ENCODE results near the gene HTRA2.

Gene HTRA2

DNA sequence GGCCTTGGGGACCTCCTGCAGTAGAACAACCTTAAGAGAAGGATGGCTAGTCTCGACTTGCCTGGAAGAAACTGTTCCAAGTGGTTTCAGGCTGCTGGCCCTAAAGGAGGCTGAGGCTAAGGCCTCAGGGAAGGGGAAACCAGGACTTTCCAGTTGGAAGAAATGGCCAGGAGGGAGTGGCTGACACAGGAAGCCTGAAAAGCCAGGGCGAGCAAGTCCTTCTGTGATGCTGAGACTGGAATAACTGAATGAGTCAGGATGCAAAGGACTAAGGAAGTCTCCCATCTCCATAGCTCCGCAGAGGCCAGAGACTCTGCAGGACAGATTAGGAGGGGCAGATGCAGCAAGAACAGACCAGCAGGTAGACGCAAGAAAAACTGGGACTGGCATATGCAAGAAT lies 7.4 kb downstream of the HTRA2 start:
- in situ Hi-C loops (cut with HindIII; ENCODE audit: low sequenced_read_pairs) = loop anchor here (5.0 kb wide), 2 partner anchors 50 to 105 kb away; no protein-coding TSS in a partner anchor

DNA sequence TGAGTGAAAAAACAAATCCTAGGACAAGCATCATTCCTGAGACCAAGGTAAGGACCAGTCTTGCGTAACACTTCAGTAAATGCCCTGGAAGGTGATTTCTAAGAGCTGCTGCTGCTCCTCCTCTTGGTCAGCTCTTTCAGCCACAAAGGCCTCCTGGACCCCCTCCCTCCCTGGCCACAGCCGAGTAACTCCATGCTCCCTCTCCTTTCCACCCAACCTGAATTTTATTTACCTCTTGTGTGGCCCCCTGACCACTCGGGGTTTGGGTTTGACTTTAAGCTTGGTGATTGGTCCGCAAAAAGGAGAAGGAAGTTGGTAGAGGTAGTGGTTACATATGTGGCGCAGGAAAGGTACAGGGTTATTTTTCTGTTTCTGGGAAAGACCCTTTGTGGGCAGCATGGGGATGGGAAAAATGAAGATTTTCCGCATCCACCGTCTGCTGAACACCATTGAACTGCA lies 9.2 kb downstream of the HTRA2 start:
- in situ Hi-C loops (cut with HindIII; ENCODE audit: low sequenced_read_pairs) = loop anchor here (5.0 kb wide), 2 partner anchors 48 to 107 kb away; no protein-coding TSS in a partner anchor

DNA sequence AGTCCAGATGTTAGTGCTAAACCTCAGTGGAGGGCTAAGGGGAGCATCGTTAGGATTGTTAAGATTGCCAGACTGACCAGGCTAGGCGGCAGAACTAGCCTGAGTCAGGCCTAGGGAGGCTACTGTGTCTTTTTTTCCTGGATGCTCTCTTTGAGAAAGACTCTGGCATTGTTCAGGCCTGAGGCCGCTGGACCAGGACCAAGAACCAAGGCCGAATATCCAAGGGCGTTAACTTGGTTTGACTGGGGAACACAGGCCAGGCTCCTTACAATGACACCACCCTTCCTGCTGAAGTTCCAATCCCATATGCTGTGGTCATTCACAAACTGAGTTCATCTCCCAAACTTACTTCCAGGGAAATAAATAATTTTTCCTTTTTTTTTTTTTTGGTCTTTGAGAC lies 10.6 kb downstream of the HTRA2 start:
- in situ Hi-C loops (cut with HindIII; ENCODE audit: low sequenced_read_pairs) = no loop called here

DNA sequence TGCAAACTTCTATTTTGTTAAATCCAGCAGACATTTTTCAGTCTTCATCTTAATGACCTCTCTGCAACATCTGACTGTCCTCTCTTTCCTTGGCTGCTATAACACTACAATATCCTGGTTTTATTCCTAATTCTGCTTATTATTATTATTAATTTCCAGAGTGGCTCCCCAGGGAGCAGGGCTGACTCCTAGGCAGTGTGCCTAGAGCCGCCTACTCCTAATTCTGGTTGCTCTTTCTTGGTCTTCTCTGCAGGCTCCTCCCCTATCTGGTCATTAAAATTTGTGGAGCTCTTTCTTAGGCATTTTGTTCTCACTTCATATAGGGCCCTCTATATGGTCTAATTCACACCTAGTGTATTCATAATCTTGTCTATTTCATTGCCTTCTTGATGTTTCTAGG lies 13.2 kb downstream of the HTRA2 start:
- in situ Hi-C loops (cut with HindIII; ENCODE audit: low sequenced_read_pairs) = no loop called here

DNA sequence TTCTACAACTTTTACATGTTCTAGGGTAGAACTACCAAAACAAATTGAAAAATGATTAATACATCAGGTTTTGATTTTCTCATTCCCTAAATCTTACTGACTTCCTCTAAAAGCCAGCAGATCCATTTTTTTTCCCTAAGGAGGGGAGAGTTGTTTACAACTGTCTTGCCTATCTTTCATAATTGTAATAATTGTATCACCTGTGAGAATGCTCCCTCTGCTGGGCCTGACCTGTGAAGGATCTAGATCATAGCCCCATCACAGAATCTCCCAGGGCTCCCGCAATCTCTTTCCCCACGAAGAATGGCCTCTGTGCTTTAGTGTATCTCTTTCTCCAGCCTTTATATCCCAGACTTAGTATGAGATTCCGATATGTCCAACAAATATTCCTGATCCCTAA lies 14.9 kb downstream of the HTRA2 start:
- in situ Hi-C loops (cut with HindIII; ENCODE audit: low sequenced_read_pairs) = no loop called here

DNA sequence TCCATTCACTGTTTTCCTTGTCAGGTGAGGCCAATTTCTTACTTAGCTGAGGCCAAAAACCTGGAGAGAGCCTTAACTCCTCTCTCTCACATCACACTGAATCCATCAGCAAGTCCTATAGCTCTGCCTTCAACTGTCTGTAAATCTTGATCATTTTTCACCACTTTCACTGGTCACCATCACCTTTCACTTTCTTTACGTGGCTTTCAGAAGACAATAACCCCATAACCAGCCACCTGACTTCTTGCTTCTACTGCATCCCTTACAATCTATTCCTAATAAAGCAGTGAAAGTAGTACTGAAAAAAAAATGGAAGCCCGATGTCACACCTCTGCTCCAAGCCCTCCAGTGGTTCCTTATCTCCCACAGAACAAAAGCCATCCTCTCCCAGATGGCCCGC lies 16.3 kb downstream of the HTRA2 start:
- in situ Hi-C loops (cut with HindIII; ENCODE audit: low sequenced_read_pairs) = no loop called here

DNA sequence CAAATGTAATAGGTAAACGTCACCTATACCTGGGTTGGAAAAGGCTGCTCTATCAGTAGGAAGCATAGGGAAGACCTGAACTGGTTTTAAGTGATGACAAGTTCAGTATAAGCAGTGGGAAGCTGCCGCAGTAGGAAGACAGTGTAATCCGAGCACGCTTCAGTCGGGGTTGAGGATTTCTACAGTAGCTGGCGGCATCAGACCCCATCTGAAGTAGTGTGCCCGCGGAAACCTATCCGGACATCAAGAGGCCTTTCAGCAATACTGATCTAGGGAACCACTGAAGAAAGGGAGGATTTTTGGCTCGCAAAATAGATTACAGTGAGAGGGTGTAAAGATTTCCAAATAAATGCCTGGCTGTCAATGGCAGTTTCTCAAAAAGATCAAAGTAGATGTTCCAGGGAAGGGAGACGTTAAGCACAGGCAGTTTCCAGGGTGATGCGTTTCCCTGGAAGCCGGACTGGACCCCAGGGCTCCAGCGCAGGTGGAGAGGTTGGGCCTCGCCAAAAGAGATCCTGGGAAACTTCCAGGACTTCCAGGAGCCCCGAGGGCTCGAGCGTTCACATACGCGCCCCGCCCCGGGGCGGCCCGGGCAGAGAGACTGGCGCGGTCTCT lies 18.7 kb downstream of the HTRA2 start:
- in situ Hi-C loops (cut with HindIII; ENCODE audit: low sequenced_read_pairs) = no loop called here

DNA sequence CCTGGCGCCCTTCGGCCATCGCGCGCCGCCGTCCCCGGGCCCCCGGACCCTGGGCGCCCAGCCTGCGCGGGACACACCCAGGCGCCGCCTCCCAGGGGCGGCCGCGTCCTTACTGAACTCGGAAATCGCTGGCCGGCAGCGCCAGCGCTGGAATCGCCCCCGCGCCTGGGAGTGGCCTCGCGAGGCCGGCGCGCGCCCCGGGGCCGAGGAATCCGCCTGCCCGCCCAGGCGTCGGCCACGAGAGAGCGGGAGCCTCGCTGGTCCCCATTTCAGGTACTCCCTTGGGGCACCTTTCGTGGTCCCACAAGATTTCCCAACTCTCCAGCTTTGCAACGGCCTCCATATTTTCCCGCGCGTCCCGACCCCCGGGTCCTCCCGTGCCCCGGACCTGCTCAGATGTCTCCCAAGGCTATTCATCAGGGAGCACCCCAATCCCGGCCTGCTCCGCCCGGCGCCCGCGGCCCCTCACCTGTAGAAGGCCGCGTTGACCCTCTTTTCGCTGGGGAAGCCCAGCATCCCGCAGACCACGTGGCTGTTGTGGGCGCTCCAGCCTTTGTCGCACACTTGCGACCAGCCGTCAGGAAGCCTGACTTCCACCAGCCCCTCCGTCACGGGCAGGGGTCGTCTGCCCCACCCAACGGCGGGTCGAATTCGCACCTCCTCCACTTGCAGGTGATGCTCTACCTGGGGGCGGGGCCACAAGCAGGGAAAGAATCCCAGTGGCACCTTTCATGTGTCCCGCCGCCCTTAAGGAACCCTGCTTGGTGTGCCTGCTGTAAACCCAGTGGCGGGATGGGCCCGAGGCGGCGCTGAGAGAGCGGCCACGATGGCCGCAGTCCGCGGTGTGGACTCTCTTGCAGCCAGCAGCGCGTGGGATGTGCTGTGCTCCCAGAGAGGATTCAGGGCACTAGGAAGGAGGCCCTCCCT lies 19.4 kb downstream of the HTRA2 start:
- in situ Hi-C loops (cut with HindIII; ENCODE audit: low sequenced_read_pairs) = no loop called here

DNA sequence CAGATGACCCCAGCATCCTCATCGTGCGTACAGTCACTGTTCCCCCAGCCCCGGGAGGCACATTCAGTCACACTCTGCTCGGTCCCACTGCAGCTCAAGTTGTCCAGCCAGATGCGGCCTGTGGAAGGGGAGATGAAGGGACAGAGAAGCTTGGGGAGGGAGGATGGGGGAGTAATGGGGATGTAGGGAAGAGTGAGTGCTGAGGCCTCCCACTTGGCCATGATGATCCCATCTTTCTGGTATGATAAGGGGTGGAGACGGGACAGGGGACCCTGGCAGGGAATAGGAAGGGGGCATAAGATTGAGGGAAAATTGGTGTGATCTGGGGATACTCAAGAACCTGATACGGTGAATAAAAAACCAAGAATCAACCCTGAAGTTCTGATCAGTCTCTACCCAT lies 20.5 kb downstream of the HTRA2 start:
- in situ Hi-C loops (cut with HindIII; ENCODE audit: low sequenced_read_pairs) = no loop called here

DNA sequence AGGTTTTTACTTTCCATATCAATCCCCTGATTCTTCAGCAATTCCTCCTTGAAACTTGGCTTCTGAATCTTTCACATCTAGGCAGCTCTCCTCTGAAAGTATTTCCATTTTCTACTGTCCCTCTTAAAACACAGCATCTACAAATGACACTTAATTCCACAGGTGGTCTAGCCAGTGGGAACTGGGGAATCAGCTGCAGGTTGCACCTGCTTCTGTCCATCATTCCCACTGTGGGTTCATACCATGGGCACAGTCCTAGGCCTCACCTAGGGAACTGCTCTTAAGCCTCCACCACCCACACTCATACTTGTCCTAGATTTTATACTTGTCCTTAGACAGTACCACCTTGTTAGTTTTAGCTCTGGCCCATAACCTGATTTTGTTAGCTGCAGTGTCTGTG lies 21.8 kb downstream of the HTRA2 start:
- in situ Hi-C loops (cut with HindIII; ENCODE audit: low sequenced_read_pairs) = no loop called here

DNA sequence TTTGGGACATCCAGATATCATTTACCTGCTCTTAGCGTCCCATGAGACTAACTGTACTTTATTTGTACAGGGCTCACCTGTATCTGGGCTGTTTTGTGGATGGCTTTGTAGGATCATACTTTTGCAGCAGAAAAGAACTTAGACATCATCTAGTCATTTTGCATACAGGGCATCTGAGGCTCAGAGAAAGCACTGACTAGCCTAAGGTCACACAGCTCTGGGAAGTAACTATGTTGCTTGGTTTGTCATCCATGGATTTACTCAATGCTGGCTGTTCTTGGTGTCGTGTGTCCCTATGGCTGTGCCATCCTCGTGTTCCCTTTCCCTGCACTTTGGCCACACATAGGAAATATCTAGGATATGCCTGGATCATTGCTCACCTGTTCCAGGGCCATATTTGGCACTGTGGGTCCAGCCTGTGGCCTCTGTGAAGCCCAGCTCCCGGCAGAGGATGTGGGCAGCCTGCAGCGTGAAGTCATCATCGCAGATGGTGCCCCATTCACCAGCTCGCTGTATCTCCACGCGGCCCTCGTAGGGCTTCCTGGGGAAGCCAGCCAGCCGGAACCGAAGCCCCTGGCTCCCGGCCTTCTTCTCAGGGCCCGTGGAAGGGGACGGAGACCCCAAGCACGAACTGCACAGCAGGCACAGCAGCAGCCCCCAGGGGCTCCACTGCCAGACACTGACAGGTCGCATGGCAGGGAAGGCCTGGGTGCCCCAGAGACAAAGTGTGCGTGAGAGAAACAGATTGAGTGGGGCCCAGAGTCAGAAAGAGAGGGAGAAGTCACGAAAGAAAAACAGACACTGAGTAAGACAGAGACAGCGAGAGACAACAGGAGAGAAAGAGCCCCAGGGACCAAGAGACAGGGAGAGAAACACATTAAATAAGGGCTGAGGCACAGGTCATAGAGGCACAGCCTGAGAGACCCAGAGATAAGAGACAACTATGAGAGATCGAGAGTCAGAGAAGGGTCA lies 22.5 kb downstream of the HTRA2 start:
- in situ Hi-C loops (cut with HindIII; ENCODE audit: low sequenced_read_pairs) = no loop called here

DNA sequence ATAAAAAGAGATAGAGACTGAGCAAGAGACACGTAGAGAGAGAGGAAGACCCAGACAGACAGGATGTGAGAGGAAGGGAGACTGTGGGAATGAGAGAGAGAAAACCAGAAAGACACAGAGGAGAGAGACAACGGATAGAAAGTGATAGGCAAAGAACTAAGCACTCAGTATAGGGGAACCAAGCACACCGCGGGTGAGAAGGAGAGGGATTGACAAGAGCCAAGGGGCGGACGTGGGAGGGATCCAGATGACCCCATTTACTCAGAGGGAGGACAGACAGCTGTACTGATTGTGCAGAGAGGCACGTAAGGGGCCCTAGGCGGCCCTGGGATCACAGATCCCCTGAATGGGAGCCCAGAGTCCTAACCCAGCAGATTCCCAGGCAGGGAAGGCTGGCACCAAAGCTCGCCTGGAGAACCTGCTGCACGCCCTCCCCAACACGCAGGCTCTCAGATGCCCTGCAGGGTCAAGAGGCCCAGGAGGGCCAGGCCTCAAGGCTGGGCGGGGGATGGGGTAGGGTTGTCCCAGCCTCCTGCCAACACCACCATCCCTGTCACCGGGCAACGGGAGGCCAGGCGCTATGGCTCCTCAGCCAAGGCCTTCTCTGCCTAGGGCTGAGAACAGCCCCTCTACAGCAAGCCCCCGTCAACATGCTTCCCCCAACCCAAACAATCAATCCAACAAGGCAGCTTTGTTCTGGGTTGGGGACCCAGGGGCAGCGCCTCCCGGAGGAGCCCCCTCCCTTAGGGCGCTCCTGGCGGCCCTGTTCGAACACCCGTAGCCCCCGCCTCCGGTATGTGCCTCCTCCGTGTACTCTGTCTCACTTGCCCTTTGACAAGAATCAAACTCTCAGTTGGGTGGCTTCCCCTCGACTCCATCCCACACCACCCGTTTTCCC lies 23.4 kb downstream of the HTRA2 start:
- in situ Hi-C loops (cut with HindIII; ENCODE audit: low sequenced_read_pairs) = no loop called here

DNA sequence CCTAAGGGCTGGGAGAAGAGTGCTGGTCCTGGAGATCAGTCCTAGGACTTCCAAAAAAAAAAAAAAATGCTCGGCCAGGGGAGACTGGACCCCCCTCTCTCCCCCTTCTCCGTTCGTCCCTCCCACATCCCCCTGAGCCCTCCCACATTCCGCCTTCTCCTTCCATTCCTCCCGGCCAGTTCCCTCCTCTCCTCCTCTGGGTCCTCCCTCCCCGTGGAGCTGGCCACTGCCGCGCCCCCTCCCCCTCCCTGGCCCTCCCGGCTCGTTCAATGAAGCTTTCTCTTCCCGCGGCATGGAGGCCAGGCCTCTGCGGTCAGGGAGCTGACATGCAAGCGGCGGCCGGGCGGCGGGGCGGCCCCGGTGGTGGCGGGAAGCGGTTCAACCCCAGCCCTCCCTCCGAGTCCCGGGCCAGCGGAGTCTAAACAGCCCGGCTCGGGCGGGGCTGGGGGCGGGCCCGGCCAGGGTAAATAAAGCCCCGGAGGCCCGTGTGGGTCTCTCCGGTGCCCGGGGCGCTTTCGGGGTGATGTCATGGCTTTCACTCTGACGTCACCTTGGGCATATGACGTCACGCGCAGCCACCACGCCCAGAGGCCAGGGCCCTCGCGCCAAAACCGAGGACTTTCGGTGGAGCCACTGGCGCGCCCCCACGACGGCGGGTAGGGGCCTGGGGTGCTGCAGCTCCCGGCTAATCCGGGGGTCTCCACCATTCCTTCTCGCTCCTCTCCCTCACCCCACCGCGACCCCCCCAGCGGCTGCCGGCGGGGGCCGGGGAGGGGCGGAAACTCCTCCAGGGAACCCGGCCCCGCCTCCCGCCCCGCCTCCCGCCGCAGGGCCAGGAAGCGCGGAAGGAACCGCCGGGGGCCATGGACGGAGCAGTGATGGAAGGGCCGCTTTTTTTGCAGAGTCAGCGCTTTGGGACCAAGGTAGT lies 24.4 kb downstream of the HTRA2 start, which contains the start of the genes DOK1 and LOXL3:
Gene DOK1 (plus strand): TSS at position 829 of the 928 bp plus-strand sequence. CDS start 35 bp downstream, at position 864.
Gene LOXL3 (minus strand): TSS at position 51 of the 928 bp plus-strand sequence. CDS start 1,308 bp downstream, outside the sequence.
- in situ Hi-C loops (cut with HindIII; ENCODE audit: low sequenced_read_pairs) = no loop called here

DNA sequence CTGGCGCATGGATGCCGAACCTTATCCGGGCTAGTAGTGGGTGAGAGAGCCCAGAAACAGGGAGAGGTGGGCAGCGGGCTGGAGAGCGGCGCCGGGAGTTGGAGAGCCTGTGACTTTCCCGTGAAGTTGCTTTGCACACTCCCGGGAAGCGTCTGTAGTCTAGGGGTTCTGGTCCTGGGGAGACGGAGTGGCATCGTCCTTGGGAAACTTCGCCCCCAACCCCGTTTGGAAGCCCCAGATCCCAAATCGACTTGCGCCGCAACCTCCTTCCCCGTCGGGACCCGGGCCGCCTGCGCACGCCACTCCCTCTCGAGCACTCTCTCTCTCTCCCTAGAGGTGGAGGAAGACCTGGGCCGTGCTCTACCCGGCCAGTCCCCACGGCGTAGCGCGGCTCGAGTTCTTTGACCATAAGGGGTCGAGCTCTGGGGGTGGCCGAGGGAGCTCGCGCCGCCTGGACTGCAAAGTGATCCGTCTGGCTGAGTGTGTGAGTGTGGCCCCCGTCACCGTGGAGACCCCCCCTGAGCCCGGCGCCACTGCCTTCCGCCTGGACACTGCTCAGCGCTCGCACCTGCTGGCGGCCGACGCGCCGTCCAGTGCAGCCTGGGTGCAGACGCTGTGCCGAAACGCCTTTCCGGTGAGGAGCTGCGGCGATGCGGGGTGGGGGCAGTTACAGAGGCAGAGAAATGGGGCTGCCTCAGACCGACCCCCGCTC lies 25.2 kb downstream of the HTRA2 start:
- in situ Hi-C loops (cut with HindIII; ENCODE audit: low sequenced_read_pairs) = no loop called here

DNA sequence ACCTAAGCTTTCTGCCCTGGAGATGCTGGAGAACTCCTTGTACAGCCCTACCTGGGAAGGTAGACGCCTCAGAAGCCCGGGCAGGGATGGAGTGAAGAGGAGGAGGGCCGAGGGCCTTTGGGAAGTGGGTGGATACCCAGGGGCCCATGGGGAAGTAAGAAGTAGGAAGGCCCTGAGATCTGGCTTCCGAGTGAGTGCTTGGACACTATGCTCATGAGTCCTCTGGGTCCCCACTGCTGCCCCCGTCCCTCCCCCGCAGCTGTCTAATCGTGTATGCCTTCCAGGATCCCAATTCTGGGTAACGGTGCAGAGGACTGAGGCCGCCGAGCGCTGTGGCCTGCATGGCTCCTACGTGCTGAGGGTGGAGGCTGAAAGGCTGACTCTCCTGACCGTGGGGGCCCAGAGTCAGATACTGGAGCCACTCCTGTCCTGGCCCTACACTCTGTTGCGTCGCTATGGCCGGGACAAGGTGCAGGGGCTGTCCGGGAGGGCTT lies 25.9 kb downstream of the HTRA2 start:
- in situ Hi-C loops (cut with HindIII; ENCODE audit: low sequenced_read_pairs) = no loop called here

DNA sequence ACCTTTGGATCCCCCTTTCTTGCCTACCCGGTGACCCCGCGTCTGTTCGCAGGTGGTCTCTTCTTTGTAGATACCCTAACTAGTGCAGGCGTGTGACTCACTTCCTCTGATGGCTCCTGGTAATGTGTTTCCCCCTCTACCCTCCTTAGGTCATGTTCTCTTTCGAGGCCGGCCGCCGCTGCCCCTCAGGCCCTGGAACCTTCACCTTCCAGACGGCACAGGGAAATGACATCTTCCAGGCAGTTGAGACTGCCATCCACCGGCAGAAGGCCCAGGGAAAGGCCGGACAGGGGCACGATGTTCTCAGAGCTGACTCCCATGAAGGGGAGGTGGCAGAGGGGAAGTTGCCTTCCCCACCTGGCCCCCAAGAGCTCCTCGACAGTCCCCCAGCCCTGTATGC lies 26.4 kb downstream of the HTRA2 start:
- in situ Hi-C loops (cut with HindIII; ENCODE audit: low sequenced_read_pairs) = no loop called here

DNA sequence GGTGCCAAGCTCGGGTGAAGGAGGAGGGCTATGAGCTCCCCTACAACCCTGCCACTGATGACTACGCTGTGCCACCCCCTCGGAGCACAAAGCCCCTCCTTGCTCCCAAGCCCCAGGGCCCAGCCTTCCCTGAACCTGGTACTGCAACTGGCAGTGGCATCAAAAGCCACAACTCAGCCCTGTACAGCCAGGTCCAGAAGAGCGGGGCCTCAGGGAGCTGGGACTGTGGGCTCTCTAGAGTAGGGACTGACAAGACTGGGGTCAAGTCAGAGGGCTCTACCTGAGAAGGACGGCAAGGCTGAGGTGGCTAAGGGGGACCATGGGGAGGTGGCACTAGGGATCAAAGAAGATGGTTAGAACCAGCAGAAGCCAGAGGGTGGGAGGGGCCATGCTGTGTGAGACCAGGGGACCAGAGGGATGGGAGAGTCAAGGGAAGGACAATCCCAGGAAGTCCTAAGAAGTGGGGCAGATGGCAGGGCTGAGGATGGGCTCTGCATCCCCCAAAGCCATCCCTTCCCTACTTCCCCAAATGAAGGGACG lies 27.2 kb downstream of the HTRA2 start:
- in situ Hi-C loops (cut with HindIII; ENCODE audit: low sequenced_read_pairs) = no loop called here
